Occipital lobe (tissue), 2 donors: ENCODE results near the gene ZCCHC14. TPM values are rescaled to one million over a fixed set of nuclear protein-coding genes. Genes with fewer than 3 reads are reported as not detected.
A peak's percentile ranks its signal among the peaks of the same experiment; 100 is the strongest.
"Not testable (repeated sequence)": the region's sequence is repeated elsewhere in the genome, so short reads cannot be mapped to it uniquely, and the experiment has no call there.

Source experiments
- DNase-seq: peaks from one replicate; lab custom pipeline; 2025; lab: John Stamatoyannopoulos, UW
- total RNA-seq: library from RNA; depleted of rRNA; stranded (reverse); fragments of >200 nt; gene quantifications from one replicate; pipeline ENCODE4 v1.2.3, GENCODE V29; 2014

ZCCHC14 gene
- total RNA-seq, 1 donor from 2014 or later, result 33.2 TPM

GRCh38 chr16:87525352-87525751 is 32.5 kb upstream of the ZCCHC14 start:
- DNase-seq, result no peak

- DNase-seq, result no peak
Measured at GRCh38 chr16:87524407-87524806, 31.6 kb upstream of the ZCCHC14 start.

- not testable (repeated sequence) for DNase-seq
Measured at GRCh38 chr16:87523605-87524004, 30.8 kb upstream of the ZCCHC14 start.

GRCh38 chr16:87521764-87522163 is 28.9 kb upstream of the ZCCHC14 start:
- DNase-seq, result not testable (repeated sequence)

GRCh38 chr16:87519170-87519569 is 26.3 kb upstream of the ZCCHC14 start:
- DNase-seq, result not testable (repeated sequence)

GRCh38 chr16:87518430-87519051 is 25.7 kb upstream of the ZCCHC14 start:
- peak; percentile 25 for DNase-seq

GRCh38 chr16:87517610-87518429 is 25.0 kb upstream of the ZCCHC14 start:
- DNase-seq, result peak; percentile 78

- DNase-seq, result no peak
Measured at GRCh38 chr16:87516361-87516760, 23.5 kb upstream of the ZCCHC14 start.

- no peak for DNase-seq
Measured at GRCh38 chr16:87515475-87516330, 22.9 kb upstream of the ZCCHC14 start.

- not testable (repeated sequence) for DNase-seq
Measured at GRCh38 chr16:87509778-87510177, 17.0 kb upstream of the ZCCHC14 start.

GRCh38 chr16:87507351-87508069 is 14.7 kb upstream of the ZCCHC14 start:
- no peak for DNase-seq

- DNase-seq, result no peak
Measured at GRCh38 chr16:87506423-87507350, 13.9 kb upstream of the ZCCHC14 start.

- DNase-seq, result no peak
Measured at GRCh38 chr16:87505834-87506233, 13.0 kb upstream of the ZCCHC14 start.

- not testable (repeated sequence) for DNase-seq
Measured at GRCh38 chr16:87503232-87503937, 10.6 kb upstream of the ZCCHC14 start.

- no peak for DNase-seq
Measured at GRCh38 chr16:87502308-87502969, 9.6 kb upstream of the ZCCHC14 start.

- DNase-seq, result no peak
Measured at GRCh38 chr16:87501117-87501516, 8.3 kb upstream of the ZCCHC14 start.

- no peak for DNase-seq
Measured at GRCh38 chr16:87499189-87499486, 6.3 kb upstream of the ZCCHC14 start.

- DNase-seq, result no peak
Measured at GRCh38 chr16:87498324-87499188, 5.7 kb upstream of the ZCCHC14 start.
